Measurements from ENCODE around the gene PARVA.

The PARVA gene

GRCh38 chr11:12430954-12431595 lies 53.7 kb downstream of the PARVA start:
- no peak for DNase-seq (ENCODE audit: low spot score)

GRCh38 chr11:12432507-12432906 lies 55.1 kb downstream of the PARVA start:
- no peak for DNase-seq (ENCODE audit: low spot score)

- no peak for DNase-seq (ENCODE audit: low spot score)
Measured at GRCh38 chr11:12433121-12433520, 55.8 kb downstream of the PARVA start.

GRCh38 chr11:12433571-12434324 lies 56.4 kb downstream of the PARVA start:
- DNase-seq (ENCODE audit: low spot score), result no peak

GRCh38 chr11:12434325-12434654 lies 56.9 kb downstream of the PARVA start:
- no peak for DNase-seq (ENCODE audit: low spot score)

- DNase-seq (ENCODE audit: low spot score), result no peak
Measured at GRCh38 chr11:12435264-12435663, 57.9 kb downstream of the PARVA start.

GRCh38 chr11:12436266-12436665 lies 58.9 kb downstream of the PARVA start:
- DNase-seq (ENCODE audit: low spot score), result no peak

- no peak for DNase-seq (ENCODE audit: low spot score)
Measured at GRCh38 chr11:12438291-12438690, 60.9 kb downstream of the PARVA start.

GRCh38 chr11:12439615-12440014 lies 62.2 kb downstream of the PARVA start:
- DNase-seq (ENCODE audit: low spot score), result no peak

- no peak for DNase-seq (ENCODE audit: low spot score)
Measured at GRCh38 chr11:12440565-12440964, 63.2 kb downstream of the PARVA start.

- no peak for DNase-seq (ENCODE audit: low spot score)
Measured at GRCh38 chr11:12441231-12441861, 64.0 kb downstream of the PARVA start.

GRCh38 chr11:12444601-12445000 lies 67.2 kb downstream of the PARVA start:
- no peak for DNase-seq (ENCODE audit: low spot score)

- DNase-seq (ENCODE audit: low spot score), result no peak
Measured at GRCh38 chr11:12445001-12445400, 67.6 kb downstream of the PARVA start.

GRCh38 chr11:12446863-12447262 lies 69.5 kb downstream of the PARVA start:
- no peak for DNase-seq (ENCODE audit: low spot score)

- DNase-seq (ENCODE audit: low spot score), result no peak
Measured at GRCh38 chr11:12448131-12448939, 71.0 kb downstream of the PARVA start.

- DNase-seq (ENCODE audit: low spot score), result no peak
Measured at GRCh38 chr11:12449961-12450715, 72.8 kb downstream of the PARVA start.

GRCh38 chr11:12451179-12451814 lies 73.9 kb downstream of the PARVA start:
- DNase-seq (ENCODE audit: low spot score), result no peak

GRCh38 chr11:12453243-12453642 lies 75.9 kb downstream of the PARVA start:
- no peak for DNase-seq (ENCODE audit: low spot score)

GRCh38 chr11:12454782-12455181 lies 77.4 kb downstream of the PARVA start:
- no peak for DNase-seq (ENCODE audit: low spot score)

GRCh38 chr11:12455938-12456337 lies 78.6 kb downstream of the PARVA start:
- no peak for DNase-seq (ENCODE audit: low spot score)

Data from CD4-positive, alpha-beta T cell treated with Interleukin-6 at 100 ng/mL for 8 hours (primary cell).